Breast epithelium (tissue), 4 donors: ENCODE measurements around the gene TBL3. TPM values are rescaled to one million over a fixed set of nuclear protein-coding genes. Genes with fewer than 3 reads are reported as not detected.

Source experiments
- DNase-seq, 2 donors: peaks; one replicate each; pipeline ENCODE4 v3.0.0-alpha.2; 2019; ENCODE audit warnings: low spot score in 2 of 2
- H3K27ac ChIP-seq, 2 donors: fragments of 200-600 bp; sonication (generic) in 1 of 2; one replicate each; pipeline ENCODE4 v1.5.1; 2016 to 2019; ENCODE audit warnings: mild to moderate bottlenecking in 1 of 2
- H3K27me3 ChIP-seq, 2 donors: fragments of 200-600 bp; sonication (generic) in 1 of 2; one replicate each; pipeline versions ENCODE4 v1.5.1 to v1.6.0; 2017 to 2019; ENCODE audit warnings: control low read depth in 1 of 2, mild to moderate bottlenecking in 1 of 2
- H3K36me3 ChIP-seq: fragments of 200-600 bp; one replicate; pipeline ENCODE4 v1.5.1; 2019
- H3K4me1 ChIP-seq, 2 donors: fragments of 200-600 bp; sonication (generic); one replicate each; pipeline ENCODE4 v1.5.1; 2016 to 2019; ENCODE audit warnings: control low read depth in 1 of 2
- H3K4me3 ChIP-seq, 3 donors: fragments of 200-600 bp; sonication (generic); 1 replicate in 2 of 3; 2 replicates in 1 of 3; pipeline ENCODE4 v1.5.1; 2016 to 2019; ENCODE audit warnings: mild to moderate bottlenecking in 3 of 3, moderate library complexity in 2 of 3
- H3K9me3 ChIP-seq, 2 donors: fragments of 200-600 bp; sonication (generic) in 1 of 2; one replicate each; pipeline ENCODE4 v1.5.1; 2016 to 2019; ENCODE audit warnings: control low read depth in 1 of 2
- POLR2A ChIP-seq: fragments of 450-650 bp; IDR thresholded peaks from one replicate; pipeline ENCODE4 v1.6.1; 2016; ENCODE audit warnings: antibody characterized with exemption, mild to moderate bottlenecking, moderate library complexity
- POLR2AphosphoS5 ChIP-seq, 3 donors: sonication (generic); formaldehyde crosslinking; IDR thresholded peaks; one replicate each; pipeline ENCODE4 v1.6.1; 2017; ENCODE audit warnings: antibody characterized with exemption in 3 of 3
- intact Hi-C: fragments of 100-400 bp; cut with DNase I; formaldehyde crosslinking; loops from one replicate; pipeline ENCODE4 v1.15.1; 2023; ENCODE audit warnings: low total_unique reads
- total RNA-seq, 3 donors: library from RNA; depleted of rRNA; stranded (reverse); fragments of >200 nt; gene quantifications; one replicate each; pipeline ENCODE4 v1.1.0, GENCODE V29; 2016
- TF ChIP-seq, protein P1 (sequence below), 3 donors: fragments of 450-650 bp; IDR thresholded peaks; one replicate each; pipeline ENCODE4 v1.5.1; 2016 to 2017; ENCODE audit warnings: antibody characterized with exemption in 3 of 3, mild to moderate bottlenecking in 3 of 3, moderate library complexity in 3 of 3

Gene TBL3
- total RNA-seq, 3 donors from 2014 or later = 32.9 to 42.3 (median 33.1) TPM

DNA sequence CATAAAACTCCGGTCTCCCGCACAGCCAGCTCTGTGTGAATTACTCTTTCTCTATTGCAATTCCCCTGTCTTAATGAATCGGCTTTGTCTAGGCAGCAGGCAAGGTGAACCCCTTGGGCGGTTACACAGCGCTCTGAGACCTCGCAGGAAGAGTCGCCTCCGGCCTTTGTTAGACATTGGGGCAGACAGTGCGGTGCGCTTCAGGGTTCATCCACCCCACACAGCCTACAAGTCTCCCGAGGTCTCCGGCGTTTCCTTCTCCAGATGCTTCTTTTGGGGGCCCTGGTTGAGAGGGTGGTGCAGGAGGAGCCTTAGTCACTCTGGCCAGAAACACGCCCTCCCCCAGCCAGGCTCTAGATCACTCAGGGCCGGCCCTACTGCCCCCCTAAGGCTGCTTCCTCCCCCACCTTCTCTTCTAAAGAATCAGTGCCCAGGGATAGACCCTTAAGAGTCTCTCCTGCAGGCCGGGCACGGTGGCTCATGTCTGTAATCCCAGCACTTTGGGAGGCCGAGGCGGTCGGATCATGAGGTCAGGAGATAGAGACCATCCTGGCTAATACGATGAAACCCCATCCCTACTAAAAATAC, 27.1 kb upstream of the TBL3 start:
- H3K36me3 ChIP-seq = no peaks in the 10 kb centered on the region
- intact Hi-C loops = no loop called here
- DNase-seq = no peak
- no peaks in the 10 kb centered on the region for H3K9me3 ChIP-seq
- TF ChIP-seq POLR2AphosphoS5 (IDR thresholded peaks at IDR 0.05) (no peak), POLR2A (no peak)
- TF ChIP-seq, protein P1, sequence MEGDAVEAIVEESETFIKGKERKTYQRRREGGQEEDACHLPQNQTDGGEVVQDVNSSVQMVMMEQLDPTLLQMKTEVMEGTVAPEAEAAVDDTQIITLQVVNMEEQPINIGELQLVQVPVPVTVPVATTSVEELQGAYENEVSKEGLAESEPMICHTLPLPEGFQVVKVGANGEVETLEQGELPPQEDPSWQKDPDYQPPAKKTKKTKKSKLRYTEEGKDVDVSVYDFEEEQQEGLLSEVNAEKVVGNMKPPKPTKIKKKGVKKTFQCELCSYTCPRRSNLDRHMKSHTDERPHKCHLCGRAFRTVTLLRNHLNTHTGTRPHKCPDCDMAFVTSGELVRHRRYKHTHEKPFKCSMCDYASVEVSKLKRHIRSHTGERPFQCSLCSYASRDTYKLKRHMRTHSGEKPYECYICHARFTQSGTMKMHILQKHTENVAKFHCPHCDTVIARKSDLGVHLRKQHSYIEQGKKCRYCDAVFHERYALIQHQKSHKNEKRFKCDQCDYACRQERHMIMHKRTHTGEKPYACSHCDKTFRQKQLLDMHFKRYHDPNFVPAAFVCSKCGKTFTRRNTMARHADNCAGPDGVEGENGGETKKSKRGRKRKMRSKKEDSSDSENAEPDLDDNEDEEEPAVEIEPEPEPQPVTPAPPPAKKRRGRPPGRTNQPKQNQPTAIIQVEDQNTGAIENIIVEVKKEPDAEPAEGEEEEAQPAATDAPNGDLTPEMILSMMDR (IDR thresholded peaks at IDR 0.05) = no peak
- peaks cover 0 to 10% of the 10 kb centered on the region in 2 donors for H3K4me1 ChIP-seq
- no peaks in the 10 kb centered on the region for H3K27me3 ChIP-seq
- no peak overlapping the region for H3K4me3 ChIP-seq
- no peak overlapping the region for H3K27ac ChIP-seq

DNA sequence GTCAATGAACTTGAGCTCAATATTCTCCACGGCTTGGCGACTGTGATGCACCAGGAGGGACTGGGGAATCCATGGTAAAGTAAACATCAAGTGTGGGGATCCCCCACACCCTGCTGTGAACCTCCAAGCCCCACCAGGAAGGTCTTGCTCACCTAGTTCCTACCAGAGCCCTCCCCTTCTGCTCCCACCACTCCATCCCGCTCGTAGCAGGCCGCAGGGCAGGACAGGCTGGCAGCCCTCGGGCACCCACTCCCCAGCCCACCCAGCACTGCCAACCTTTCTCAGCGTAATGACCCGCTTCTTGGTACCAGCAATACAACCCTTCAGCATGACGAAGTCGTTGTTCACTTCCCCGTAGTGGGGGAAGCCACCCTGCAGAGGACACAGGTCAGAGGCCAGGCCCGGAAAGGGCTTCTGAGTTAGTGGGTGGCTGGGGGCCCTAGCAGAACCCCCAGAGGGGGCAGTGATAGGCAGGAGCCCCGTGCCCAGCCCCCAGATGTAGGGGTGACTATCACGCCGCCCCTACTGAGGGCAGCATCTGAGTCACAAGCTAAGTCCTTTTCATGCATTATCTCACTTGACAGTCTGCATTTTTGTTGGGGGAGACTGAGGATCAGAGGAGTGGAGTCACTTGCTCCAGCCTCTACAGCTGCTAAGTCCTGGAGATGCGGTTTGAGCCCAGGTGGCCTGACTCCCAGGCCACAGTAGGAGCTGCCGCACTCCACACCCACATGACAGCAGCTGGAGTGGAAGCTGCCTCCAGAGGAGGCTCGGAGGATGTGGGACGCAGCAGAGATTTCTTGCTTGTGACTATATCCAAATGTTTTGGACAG, 26.1 kb upstream of the TBL3 start:
- H3K36me3 ChIP-seq = no peaks in the 10 kb centered on the region
- intact Hi-C loops = no loop called here
- no peak overlapping the region for H3K27ac ChIP-seq
- no peaks in the 10 kb centered on the region for H3K9me3 ChIP-seq
- DNase-seq = no peak
- H3K27me3 ChIP-seq = no peaks in the 10 kb centered on the region
- peaks cover 0 to 10% of the 10 kb centered on the region in 2 donors for H3K4me1 ChIP-seq
- no peak overlapping the region for H3K4me3 ChIP-seq
- no peak for TF ChIP-seq POLR2A
- no peak for TF ChIP-seq POLR2AphosphoS5 (IDR thresholded peaks at IDR 0.05)
- TF ChIP-seq, protein P1 (IDR thresholded peaks at IDR 0.05) = no peak

DNA sequence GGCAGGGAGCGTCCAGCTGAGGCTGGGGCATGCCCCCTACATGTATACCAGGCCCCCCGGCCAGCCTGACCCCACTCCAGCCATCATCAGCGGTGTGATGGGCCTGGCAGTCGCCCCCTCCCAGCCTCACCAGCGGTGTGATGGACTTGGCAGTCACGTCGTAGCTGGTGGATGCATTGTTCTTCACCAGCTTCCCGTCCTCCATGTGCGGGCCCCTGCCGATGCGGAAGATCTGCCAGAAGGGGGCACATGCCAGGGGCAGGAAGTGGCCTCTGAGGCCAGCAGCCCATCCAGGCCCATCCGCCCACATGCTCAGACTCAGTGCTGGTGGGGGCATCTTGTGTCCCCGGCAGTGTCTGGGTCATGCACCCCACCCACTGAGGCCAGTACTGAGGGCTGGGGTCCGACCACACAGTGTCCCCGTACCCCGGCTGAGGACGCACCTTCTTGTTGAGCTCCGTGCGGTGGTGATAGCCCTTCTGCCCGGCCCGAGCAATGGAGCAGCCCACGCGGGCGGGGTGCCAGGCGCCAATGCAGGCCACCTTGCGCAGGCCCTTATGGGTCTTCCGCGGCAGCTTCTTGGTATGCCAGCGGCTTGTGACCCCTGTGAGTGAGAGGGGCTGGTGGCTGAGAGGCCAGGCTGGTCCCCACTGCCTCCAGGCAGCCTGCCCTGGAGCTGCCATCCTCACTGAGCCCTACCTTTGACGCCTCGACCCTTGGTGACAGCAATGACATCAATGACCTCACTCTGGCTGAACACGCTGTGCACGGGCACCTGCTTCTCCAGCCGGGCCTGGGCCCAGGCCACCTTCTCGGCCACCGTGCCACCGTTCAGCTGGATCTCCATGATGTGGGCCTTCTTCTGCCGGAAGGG, 25.1 kb upstream of the TBL3 start:
- no peak for DNase-seq

DNA sequence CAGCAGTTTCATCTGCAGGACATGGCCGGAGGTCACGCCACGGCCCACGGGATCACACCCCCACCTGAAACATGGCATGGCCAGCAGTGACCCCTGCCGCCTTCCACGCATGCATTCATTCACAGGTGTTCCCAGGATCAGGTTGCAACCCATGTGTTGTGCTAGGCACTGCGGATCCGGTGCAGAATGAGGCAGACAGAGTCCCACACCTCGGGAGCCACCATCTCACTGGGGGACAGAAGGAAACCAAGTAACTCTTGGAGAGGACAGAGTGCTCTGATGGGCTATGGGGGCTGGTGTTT, 24.5 kb upstream of the TBL3 start:
- intact Hi-C loops = no loop called here
- H3K27me3 ChIP-seq = no peaks in the 10 kb centered on the region
- no peak overlapping the region for H3K27ac ChIP-seq
- H3K36me3 ChIP-seq = no peaks in the 10 kb centered on the region
- no peak overlapping the region for H3K4me3 ChIP-seq
- TF ChIP-seq POLR2AphosphoS5 (IDR thresholded peaks at IDR 0.05) (no peak), POLR2A (no peak)
- TF ChIP-seq, protein P1 (IDR thresholded peaks at IDR 0.05) = no peak
- H3K9me3 ChIP-seq = no peaks in the 10 kb centered on the region
- peaks cover 0 to 3% of the 10 kb centered on the region in 2 donors for H3K4me1 ChIP-seq
- DNase-seq = no peak

More for the DNA sequence above, 25.1 kb upstream of the TBL3 start:
- TF ChIP-seq, protein P1 (IDR thresholded peaks at IDR 0.05) = no peak
- Histone ChIP-seq H3K27me3 (no peaks in the 10 kb centered on the region), H3K4me1 (peaks cover 0 to 9% of the 10 kb centered on the region in 2 donors), H3K36me3 (no peaks in the 10 kb centered on the region), H3K4me3 (no peak overlapping the region), H3K27ac (no peak overlapping the region), H3K9me3 (no peaks in the 10 kb centered on the region)
- intact Hi-C loops = no loop called here

DNA sequence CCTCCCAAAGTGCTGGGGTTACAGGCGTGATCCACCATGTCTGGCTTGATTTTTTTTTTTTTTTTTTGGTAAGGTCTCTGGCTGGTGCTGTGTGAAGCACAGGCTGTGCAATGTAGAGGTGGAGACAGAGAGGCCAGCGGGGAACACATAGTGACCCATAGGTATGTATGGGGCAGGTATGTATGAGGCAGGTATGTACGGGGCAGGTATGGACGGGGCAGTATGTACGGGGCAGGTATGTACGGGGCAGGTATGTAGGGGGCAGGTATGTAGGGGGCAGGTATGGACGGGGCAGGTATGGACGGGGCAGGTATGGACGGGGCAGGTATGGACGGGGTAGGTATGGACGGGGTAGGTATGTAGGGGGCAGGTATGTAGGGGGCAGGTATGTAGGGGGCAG, 22.3 kb upstream of the TBL3 start:
- H3K27me3 ChIP-seq = no peaks in the 10 kb centered on the region
- no peak overlapping the region for H3K4me3 ChIP-seq
- TF ChIP-seq, protein P1 (IDR thresholded peaks at IDR 0.05) = no peak
- no peak for TF ChIP-seq POLR2A
- no peak for TF ChIP-seq POLR2AphosphoS5 (IDR thresholded peaks at IDR 0.05)
- no peaks in the 10 kb centered on the region for H3K4me1 ChIP-seq
- no peaks in the 10 kb centered on the region for H3K36me3 ChIP-seq
- no peak for DNase-seq
- intact Hi-C loops = no loop called here
- H3K27ac ChIP-seq = no peak overlapping the region
- no peaks in the 10 kb centered on the region for H3K9me3 ChIP-seq
